Fibroblast of lung (primary cell): ENCODE measurements around the gene EFNB2. TPM values are rescaled to one million over a fixed set of nuclear protein-coding genes. Genes with fewer than 3 reads are reported as not detected.

Source experiments
- DNase-seq, 2 donors: peaks; one replicate each; pipeline versions ENCODE4 v3.0.0 to v3.0.0-alpha.2; 2010; ENCODE audit warnings: low read depth in 2 of 2
- H2AFZ ChIP-seq: 2 replicates; pipeline ENCODE4 v1.5.1; 2012; ENCODE audit warnings: low read length, control low read depth, inconsistent platforms
- H3K27ac ChIP-seq: 2 replicates; pipeline ENCODE4 v1.5.1; 2011; ENCODE audit warnings: low read length, control low read depth; ENCODE audit not compliant: insufficient read depth
- H3K27me3 ChIP-seq: 2 replicates; pipeline ENCODE4 v1.5.1; 2011; ENCODE audit warnings: mild to moderate bottlenecking, low read length; ENCODE audit not compliant: control insufficient read depth, insufficient read depth
- H3K36me3 ChIP-seq: 2 replicates; pipeline ENCODE4 v1.5.1; 2011; ENCODE audit warnings: low read length; ENCODE audit not compliant: control insufficient read depth, insufficient read depth
- H3K4me1 ChIP-seq: 2 replicates; pipeline ENCODE4 v1.5.1; 2011; ENCODE audit warnings: low read length; ENCODE audit not compliant: control insufficient read depth, insufficient read depth; ENCODE audit errors: extremely low read depth
- H3K4me2 ChIP-seq: 2 replicates; pipeline ENCODE4 v1.5.1; 2011; ENCODE audit warnings: low read length, control low read depth; ENCODE audit not compliant: insufficient read depth; ENCODE audit errors: extremely low read depth
- H3K4me3 ChIP-seq, 4 experiments: fragments of 200-600 bp in 1 of 4; sonication (generic) in 1 of 4; replicated peaks in 1 of 4; 2 replicates each; pipeline ENCODE4 v1.5.1; 2011 to 2016; ENCODE audit warnings: low read length in 4 of 4, low read depth in 3 of 4, mild to moderate bottlenecking in 3 of 4, control low read depth in 2 of 4, inconsistent platforms in 1 of 4, mixed read lengths in 1 of 4; ENCODE audit not compliant: insufficient read depth in 1 of 4; ENCODE audit errors: control extremely low read depth in 1 of 4
- H3K79me2 ChIP-seq: 2 replicates; pipeline ENCODE4 v1.5.1; 2012; ENCODE audit warnings: mild to moderate bottlenecking, low read length, inconsistent platforms; ENCODE audit not compliant: control insufficient read depth, insufficient read depth
- H3K9ac ChIP-seq: 2 replicates; pipeline ENCODE4 v1.5.1; 2011; ENCODE audit warnings: mild to moderate bottlenecking, low read length, control low read depth; ENCODE audit not compliant: insufficient read depth
- H3K9me3 ChIP-seq: 2 replicates; pipeline ENCODE4 v1.5.1; 2012; ENCODE audit warnings: low read depth, low read length; ENCODE audit not compliant: control insufficient read depth, insufficient read depth
- H4K20me1 ChIP-seq: 2 replicates; pipeline ENCODE4 v1.5.1; 2011; ENCODE audit warnings: low read length; ENCODE audit not compliant: control insufficient read depth, insufficient read depth; ENCODE audit errors: extremely low read depth
- EZH2 ChIP-seq: IDR thresholded peaks from 2 replicates; pipeline ENCODE4 v1.5.1; 2012; ENCODE audit warnings: low read length, control low read depth, mild to moderate bottlenecking; ENCODE audit errors: missing control alignments
- polyA plus RNA-seq, 2 donors: library from polyadenylated mRNA; depleted of rRNA in 1 of 2; stranded (reverse) in 1 of 2; unstranded in 1 of 2; fragments of >200 nt; gene quantifications; 2 replicates each; pipeline ENCODE4 v1.2.1, GENCODE V29; 2011 to 2012; ENCODE audit warnings: missing spikeins in 1 of 2
- total RNA-seq: library from RNA; depleted of rRNA; stranded (reverse); fragments of >200 nt; gene quantifications from 2 replicates; pipeline ENCODE4 v1.2.1, GENCODE V29; 2014
- TF ChIP-seq, protein P1 (sequence below), 2 donors: IDR thresholded peaks in 1 of 2; conservative IDR thresholded peaks in 1 of 2; 1 replicate in 1 of 2; 2 replicates in 1 of 2; pipeline ENCODE4 v1.5.1; 2011 to 2012; ENCODE audit warnings: low read length in 2 of 2, control low read depth in 1 of 2, inconsistent platforms in 1 of 2, low read depth in 1 of 2, mild to moderate bottlenecking in 1 of 2

The EFNB2 gene
- total and polyA plus RNA-seq, 2 donors (not counting 1 experiment from before 2014, with no cell fraction given): 13.5 to 20.0 TPM

DNA sequence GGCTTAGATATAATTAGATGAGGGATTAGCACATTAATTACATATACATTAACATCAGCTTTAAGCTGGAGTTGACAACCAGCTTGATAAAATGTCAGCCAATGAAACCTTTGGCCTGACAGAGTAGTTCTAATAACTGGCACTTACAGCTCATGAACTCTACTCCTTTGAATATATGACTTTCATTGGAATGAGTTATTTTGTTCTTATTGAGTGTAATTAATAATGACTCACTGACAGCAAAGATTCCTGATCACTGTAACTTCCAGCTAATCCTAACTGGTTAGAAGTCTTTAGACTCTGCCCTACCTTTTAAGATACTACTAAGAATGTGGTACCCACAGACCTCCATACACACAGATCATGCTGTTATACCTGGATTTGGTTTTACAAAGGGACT lies 41.0 kb downstream of the EFNB2 start:
- H3K27me3 ChIP-seq: no peaks in the 10 kb centered on the region
- TF ChIP-seq, protein P1, sequence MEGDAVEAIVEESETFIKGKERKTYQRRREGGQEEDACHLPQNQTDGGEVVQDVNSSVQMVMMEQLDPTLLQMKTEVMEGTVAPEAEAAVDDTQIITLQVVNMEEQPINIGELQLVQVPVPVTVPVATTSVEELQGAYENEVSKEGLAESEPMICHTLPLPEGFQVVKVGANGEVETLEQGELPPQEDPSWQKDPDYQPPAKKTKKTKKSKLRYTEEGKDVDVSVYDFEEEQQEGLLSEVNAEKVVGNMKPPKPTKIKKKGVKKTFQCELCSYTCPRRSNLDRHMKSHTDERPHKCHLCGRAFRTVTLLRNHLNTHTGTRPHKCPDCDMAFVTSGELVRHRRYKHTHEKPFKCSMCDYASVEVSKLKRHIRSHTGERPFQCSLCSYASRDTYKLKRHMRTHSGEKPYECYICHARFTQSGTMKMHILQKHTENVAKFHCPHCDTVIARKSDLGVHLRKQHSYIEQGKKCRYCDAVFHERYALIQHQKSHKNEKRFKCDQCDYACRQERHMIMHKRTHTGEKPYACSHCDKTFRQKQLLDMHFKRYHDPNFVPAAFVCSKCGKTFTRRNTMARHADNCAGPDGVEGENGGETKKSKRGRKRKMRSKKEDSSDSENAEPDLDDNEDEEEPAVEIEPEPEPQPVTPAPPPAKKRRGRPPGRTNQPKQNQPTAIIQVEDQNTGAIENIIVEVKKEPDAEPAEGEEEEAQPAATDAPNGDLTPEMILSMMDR (conservative IDR thresholded peaks at IDR 0.05 in 1 of 2, IDR thresholded peaks at IDR 0.05 in 1 of 2; ENCODE audit: low read depth in 1 of 2, low read length in 2 of 2): no peak
- TF ChIP-seq EZH2: no peak
- H3K9ac ChIP-seq: no peak overlapping the region
- H3K4me3 ChIP-seq: no peak overlapping the region
- no peaks in the 10 kb centered on the region for H4K20me1 ChIP-seq
- peaks cover 4% of the 10 kb centered on the region for H3K36me3 ChIP-seq
- H3K27ac ChIP-seq: no peak overlapping the region
- no peaks in the 10 kb centered on the region for H3K79me2 ChIP-seq
- H2AFZ ChIP-seq: no peak overlapping the region
- H3K4me1 ChIP-seq: no peaks in the 10 kb centered on the region
- no peaks in the 10 kb centered on the region for H3K9me3 ChIP-seq
- DNase-seq: no peak
- no peak overlapping the region for H3K4me2 ChIP-seq

DNA sequence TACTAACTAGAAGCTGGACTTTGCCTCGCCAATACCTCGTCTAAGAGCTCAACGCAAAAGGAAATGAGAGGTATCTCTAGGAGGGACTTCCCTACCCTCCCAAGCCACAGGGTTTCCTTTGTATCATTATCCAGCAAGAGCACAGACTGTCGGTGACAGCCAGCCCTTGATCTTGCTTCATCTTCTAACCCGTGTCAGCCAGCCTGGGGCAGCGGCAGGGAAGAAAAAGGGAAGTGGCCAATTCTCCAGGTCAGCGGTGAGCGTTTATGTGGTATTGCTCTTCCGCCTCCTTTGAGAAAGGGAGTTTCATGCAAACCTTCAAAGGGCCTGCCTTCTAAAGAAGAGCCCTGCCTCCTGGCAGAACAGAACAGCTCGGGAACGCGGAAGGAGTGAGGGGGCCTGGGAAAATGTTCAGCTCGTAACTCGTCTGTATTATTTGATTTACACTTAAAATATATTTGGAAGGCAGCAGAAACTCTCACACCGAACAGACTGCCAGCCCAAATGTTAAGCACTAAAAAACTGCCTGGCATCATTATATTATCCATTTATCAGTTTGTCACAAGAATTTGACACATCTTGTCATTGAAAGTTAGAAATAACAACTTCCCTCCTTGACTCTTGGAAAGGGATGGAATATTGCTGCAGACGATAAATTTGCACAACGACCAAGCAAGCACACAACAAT lies 41.8 kb downstream of the EFNB2 start:
- Histone ChIP-seq H3K79me2 (no peaks in the 10 kb centered on the region), H3K27me3 (no peaks in the 10 kb centered on the region)
- no peak for TF ChIP-seq EZH2
- TF ChIP-seq, protein P1 (conservative IDR thresholded peaks at IDR 0.05 in 1 of 2, IDR thresholded peaks at IDR 0.05 in 1 of 2; ENCODE audit: low read depth in 1 of 2, low read length in 2 of 2): no peak

DNA sequence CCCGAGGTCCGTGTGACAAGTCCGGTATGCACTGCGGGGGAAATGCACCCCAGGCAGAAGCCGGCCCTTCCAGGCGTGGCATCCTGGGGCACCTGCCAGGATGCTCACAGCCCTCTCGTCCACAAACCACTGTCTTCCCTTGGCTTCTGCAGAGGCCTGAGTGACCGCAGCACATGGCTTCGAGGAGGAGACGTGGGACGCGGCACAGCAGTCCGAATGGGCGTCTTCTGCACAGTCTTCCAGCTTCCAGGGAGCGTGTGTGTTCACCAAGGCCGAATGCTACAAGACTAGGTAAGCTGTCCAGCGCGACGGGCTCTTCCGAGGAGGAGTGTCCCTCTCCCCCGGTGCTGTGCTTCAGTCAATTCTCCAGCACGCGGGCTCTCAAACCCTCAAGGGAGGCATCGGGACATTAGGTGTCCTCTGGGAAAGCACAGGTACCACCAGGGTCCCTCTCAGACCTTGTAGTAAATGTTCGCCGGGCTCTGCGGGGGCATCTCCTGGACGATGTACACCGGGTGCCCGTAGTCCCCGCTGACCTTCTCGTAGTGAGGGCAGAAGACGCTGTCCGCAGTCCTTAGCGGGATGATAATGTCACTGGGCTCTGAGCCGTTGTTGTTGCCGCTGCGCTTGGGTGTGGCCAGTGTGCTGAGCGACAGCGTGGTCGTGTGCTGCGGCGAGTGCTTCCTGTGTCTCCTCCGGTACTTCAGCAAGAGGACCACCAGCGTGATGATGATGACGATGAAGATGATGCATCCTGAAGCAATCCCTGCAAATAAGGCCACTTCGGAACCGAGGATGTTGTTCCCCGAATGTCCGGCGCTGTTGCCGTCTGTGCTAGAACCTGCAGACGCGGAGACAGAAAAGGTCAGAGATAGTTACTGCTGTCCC lies 42.6 kb downstream of the EFNB2 start:
- Histone ChIP-seq H3K9me3 (no peaks in the 10 kb centered on the region), H3K4me2 (no peak overlapping the region), H3K27ac (no peak overlapping the region), H3K9ac (no peak overlapping the region), H3K4me1 (no peaks in the 10 kb centered on the region), H3K4me3 (no peak overlapping the region), H4K20me1 (no peaks in the 10 kb centered on the region), H3K27me3 (no peaks in the 10 kb centered on the region), H3K79me2 (no peaks in the 10 kb centered on the region), H2AFZ (no peak overlapping the region), H3K36me3 (peaks cover 4% of the 10 kb centered on the region)
- no peak for DNase-seq
- no peak for TF ChIP-seq EZH2
- TF ChIP-seq, protein P1 (conservative IDR thresholded peaks at IDR 0.05 in 1 of 2, IDR thresholded peaks at IDR 0.05 in 1 of 2; ENCODE audit: low read depth in 1 of 2, low read length in 2 of 2): no peak

More for the DNA sequence above, 41.8 kb downstream of the EFNB2 start:
- no peaks in the 10 kb centered on the region for H4K20me1 ChIP-seq
- no peak overlapping the region for H3K4me3 ChIP-seq
- no peak for DNase-seq
- no peak overlapping the region for H3K4me2 ChIP-seq
- H2AFZ ChIP-seq: no peak overlapping the region
- no peak overlapping the region for H3K9ac ChIP-seq
- H3K36me3 ChIP-seq: peaks cover 4% of the 10 kb centered on the region
- no peaks in the 10 kb centered on the region for H3K9me3 ChIP-seq
- H3K27ac ChIP-seq: no peak overlapping the region
- H3K4me1 ChIP-seq: no peaks in the 10 kb centered on the region
